GM23338 (cell line): ENCODE measurements around the gene CACHD1. TPM values are rescaled to one million over a fixed set of nuclear protein-coding genes. Genes with fewer than 3 reads are reported as not detected.

Experiments used
- ATAC-seq: fragments of 200-7000 bp; cut with Tn5 transposase; 3 replicates; pipeline ENCODE4 v1.9.1; 2020
- DNase-seq: peaks from one replicate; pipeline ENCODE4 v3.0.0-alpha.2; 2015; ENCODE audit warnings: low spot score
- H2AFZ ChIP-seq: fragments of 200-600 bp; sonication (generic); 2 replicates; pipeline ENCODE4 v1.8.0; 2016; ENCODE audit warnings: antibody characterized with exemption, mild to moderate bottlenecking, moderate library complexity
- H3F3A ChIP-seq: fragments of 200-600 bp; sonication (generic); replicated peaks from 2 replicates; pipeline ENCODE4 v1.8.0; 2017; ENCODE audit warnings: antibody characterized with exemption, mixed run types, low read depth
- H3K27ac ChIP-seq: fragments of 200-600 bp; sonication (generic); 2 replicates; pipeline ENCODE4 v1.6.1; 2016; ENCODE audit warnings: low read depth
- H3K27me3 ChIP-seq: fragments of 200-600 bp; sonication (generic); 2 replicates; pipeline ENCODE4 v1.8.0; 2016; ENCODE audit warnings: mild to moderate bottlenecking, mixed run types, moderate library complexity; ENCODE audit not compliant: insufficient read depth
- H3K36me3 ChIP-seq: fragments of 200-600 bp; sonication (generic); 2 replicates; pipeline ENCODE4 v1.8.0; 2016; ENCODE audit warnings: mild to moderate bottlenecking; ENCODE audit not compliant: insufficient read depth
- H3K4me1 ChIP-seq: fragments of 200-600 bp; sonication (generic); 2 replicates; pipeline ENCODE4 v1.8.0; 2016; ENCODE audit warnings: mild to moderate bottlenecking, moderate library complexity; ENCODE audit not compliant: insufficient read depth
- H3K4me2 ChIP-seq: fragments of 200-600 bp; sonication (generic); 2 replicates; pipeline ENCODE4 v1.7.1; 2017; ENCODE audit warnings: mixed run types
- H3K4me3 ChIP-seq: fragments of 200-600 bp; sonication (generic); 2 replicates; pipeline ENCODE4 v1.6.1; 2016; ENCODE audit warnings: mixed run types
- H3K79me2 ChIP-seq: fragments of 200-600 bp; sonication (generic); replicated peaks from 2 replicates; pipeline ENCODE4 v1.8.0; 2017; ENCODE audit warnings: mild to moderate bottlenecking; ENCODE audit not compliant: insufficient read depth
- H3K9me2 ChIP-seq: fragments of 200-600 bp; sonication (generic); 2 replicates; pipeline ENCODE4 v1.8.0; 2017; ENCODE audit not compliant: insufficient read depth
- H4K20me1 ChIP-seq: fragments of 200-600 bp; sonication (generic); replicated peaks from 2 replicates; pipeline ENCODE4 v1.8.0; 2017; ENCODE audit warnings: mild to moderate bottlenecking; ENCODE audit not compliant: insufficient read depth
- H3K27ac Mint-ChIP-seq: 2 replicates; pipeline ENCODE4 v1.8.0; 2020; ENCODE audit warnings: inconsistent platforms, mild to moderate bottlenecking, moderate library complexity, mixed read lengths
- H3K27me3 Mint-ChIP-seq: 3 replicates; pipeline ENCODE4 v1.8.0; 2022; ENCODE audit warnings: low read depth, mild to moderate bottlenecking, moderate library complexity, mixed read lengths, inconsistent platforms; ENCODE audit not compliant: insufficient read depth, poor library complexity
- H3K36me3 Mint-ChIP-seq: 3 replicates; pipeline ENCODE4 v1.8.0; 2021; ENCODE audit warnings: low read depth, mild to moderate bottlenecking, inconsistent platforms, moderate library complexity, mixed read lengths
- H3K4me1 Mint-ChIP-seq: 3 replicates; pipeline ENCODE4 v1.8.0; 2020; ENCODE audit warnings: mild to moderate bottlenecking, inconsistent platforms, mixed read lengths
- H3K4me3 Mint-ChIP-seq: 3 replicates; pipeline ENCODE4 v1.8.0; 2021; ENCODE audit warnings: moderate library complexity, mild to moderate bottlenecking, inconsistent platforms, mixed read lengths
- H3K9me3 Mint-ChIP-seq: 3 replicates; pipeline ENCODE4 v1.8.0; 2020; ENCODE audit warnings: moderate library complexity, mild to moderate bottlenecking, inconsistent platforms, mixed read lengths
- CREB1 ChIP-seq: fragments of 250-450 bp; sonication (Bioruptor Pico); IDR thresholded peaks from 2 replicates; pipeline ENCODE4 v1.5.0; 2020; ENCODE audit warnings: low read depth, mild to moderate bottlenecking, moderate library complexity
- CTCF ChIP-seq, 2 experiments: fragments of 200-600 bp in 1 of 2; sonication (generic) in 1 of 2; conservative IDR thresholded peaks; 2 replicates each; pipeline versions ENCODE4 v1.5.1 to v1.6.1; 2016 to 2017; ENCODE audit warnings: antibody characterized with exemption in 2 of 2, low read depth in 2 of 2, mild to moderate bottlenecking in 2 of 2, moderate library complexity in 1 of 2
- ETS1 ChIP-seq: IDR thresholded peaks from 2 replicates; pipeline ENCODE4 v1.6.1; 2016; ENCODE audit warnings: antibody characterized with exemption
- EZH2 ChIP-seq: fragments of 200-600 bp; sonication (generic); IDR thresholded peaks from one replicate; pipeline ENCODE4 v1.8.0; 2017; ENCODE audit warnings: antibody characterized with exemption, mild to moderate bottlenecking, low read depth; ENCODE audit not compliant: unreplicated experiment
- EZH2phosphoT487 ChIP-seq: fragments of 200-600 bp; sonication (generic); IDR thresholded peaks from one replicate; pipeline ENCODE4 v1.8.1; 2018; ENCODE audit warnings: antibody characterized with exemption; ENCODE audit not compliant: unreplicated experiment
- JUNB ChIP-seq: IDR thresholded peaks from one replicate; pipeline ENCODE4 v1.6.1; 2016; ENCODE audit warnings: antibody characterized with exemption; ENCODE audit not compliant: unreplicated experiment
- NANOG ChIP-seq: IDR thresholded peaks from 2 replicates; pipeline ENCODE4 v1.6.1; 2016; ENCODE audit warnings: antibody characterized with exemption, borderline replicate concordance
- POLR2AphosphoS5 ChIP-seq: IDR thresholded peaks from 2 replicates; pipeline ENCODE4 v1.6.1; 2016; ENCODE audit warnings: antibody characterized with exemption, low read depth
- ZNF114 ChIP-seq: fragments of 250-450 bp; sonication (Bioruptor Pico); IDR thresholded peaks from 2 replicates; pipeline ENCODE4 v1.5.0; 2020; ENCODE audit warnings: mild to moderate bottlenecking, moderate library complexity
- ZNF331 ChIP-seq: fragments of 250-450 bp; sonication (Bioruptor Pico); IDR thresholded peaks from 2 replicates; pipeline ENCODE4 v1.5.0; 2020; ENCODE audit warnings: low read depth, mild to moderate bottlenecking, moderate library complexity
- ZNF462 ChIP-seq: fragments of 250-450 bp; sonication (Bioruptor Pico); IDR thresholded peaks from 2 replicates; pipeline ENCODE4 v1.5.0; 2020; ENCODE audit warnings: mild to moderate bottlenecking, moderate library complexity
- polyA plus RNA-seq: library from polyadenylated mRNA; unstranded; fragments of >200 nt; fragmentation: Nextera tagmentation; extraction: Ambion mirVana; gene quantifications from 2 replicates; pipeline ENCODE4 v1.2.1, GENCODE V29; 2016
- total RNA-seq: library from RNA; depleted of rRNA; stranded (reverse); fragments of >200 nt; shearing (Covaris generic); gene quantifications from 2 replicates; pipeline ENCODE4 v1.2.3, GENCODE V29; 2014

CACHD1 gene
- total and polyA plus RNA-seq, 2 experiments from 2014 or later, result 12.6 to 43.7 TPM

DNA sequence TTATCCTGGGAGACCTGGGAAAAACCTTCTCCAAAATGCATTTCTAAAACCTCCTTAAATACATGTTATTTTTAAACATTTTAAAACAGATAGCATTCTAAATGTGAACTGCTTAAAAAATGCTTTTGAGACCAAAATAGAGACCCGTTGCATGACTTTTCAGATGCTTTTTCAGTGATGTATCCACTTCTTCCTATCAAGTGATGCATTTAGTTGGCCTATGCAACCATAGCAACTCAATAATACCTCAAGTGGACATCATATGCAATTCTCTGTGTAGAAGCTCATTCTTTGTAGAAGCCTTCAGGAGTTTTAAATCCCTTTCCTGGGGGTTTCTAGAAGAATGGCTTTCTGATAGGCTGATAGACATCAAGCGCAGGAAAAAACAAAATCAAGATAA lies 180.5 kb downstream of the CACHD1 start:
- ATAC-seq (no peak), DNase-seq (no peak)
- TF ChIP-seq POLR2AphosphoS5 (no peak), CREB1 (CRISPR knock-in tag) (no peak), EZH2phosphoT487 (no peak), JUNB (no peak)
- Histone ChIP-seq H3K27me3 (no peaks in the 10 kb centered on the region), H3K9me2 (no peaks in the 10 kb centered on the region), H4K20me1 (0 out of 2 replicates have a peak, but pooled peaks cover 4% of the 10 kb centered on the region), H3K4me3 (no peak overlapping the region), H3K4me2 (no peak overlapping the region), H2AFZ (no peak overlapping the region), H3K36me3 (peaks cover 9% of the 10 kb centered on the region; the same call in 1 of the 2 replicates), H3F3A (no peaks in the 10 kb centered on the region), H3K27ac (no peak overlapping the region), H3K4me1 (peaks cover 9% of the 10 kb centered on the region), H3K79me2 (no peaks in the 10 kb centered on the region)
- Mint-ChIP-seq H3K27ac (no peak overlapping the region), H3K4me1 (peaks cover 8% of the 10 kb centered on the region), H3K4me3 (no peak overlapping the region), H3K27me3 (peaks cover 5% of the 10 kb centered on the region), H3K36me3 (peaks cover 61% of the 10 kb centered on the region), H3K9me3 (no peaks in the 10 kb centered on the region)

DNA sequence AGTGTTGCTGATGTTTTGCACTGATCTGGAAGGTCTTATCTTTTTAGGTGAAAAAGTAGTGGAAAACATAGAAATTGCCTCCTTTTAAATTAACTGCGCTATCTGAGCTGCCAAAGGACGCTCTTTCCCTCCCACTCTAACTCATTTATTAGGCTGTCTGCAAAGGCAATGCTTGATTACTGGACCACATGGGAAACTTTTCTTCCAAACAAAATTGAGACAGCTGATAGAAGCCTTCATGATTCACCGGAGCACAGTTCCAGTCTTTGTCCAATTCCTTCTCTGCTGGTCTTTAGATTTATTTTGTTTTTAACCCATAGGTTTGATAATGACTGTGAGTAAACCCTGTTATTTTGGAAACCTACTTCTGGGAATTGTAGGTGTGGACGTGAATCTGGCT lies 181.9 kb downstream of the CACHD1 start:
- H3K9me3 Mint-ChIP-seq, result no peaks in the 10 kb centered on the region
- no peak overlapping the region; the same call in 1 of the 2 replicates for H3K27ac Mint-ChIP-seq
- ATAC-seq, result no peak
- Histone ChIP-seq H4K20me1 (0 out of 2 replicates have a peak, but pooled peaks cover 4% of the 10 kb centered on the region), H2AFZ (no peak overlapping the region), H3K27ac (no peak overlapping the region), H3K4me2 (no peak overlapping the region), H3K27me3 (no peaks in the 10 kb centered on the region), H3K9me2 (no peaks in the 10 kb centered on the region), H3K79me2 (no peaks in the 10 kb centered on the region), H3K4me3 (no peak overlapping the region), H3F3A (no peaks in the 10 kb centered on the region), H3K36me3 (0 out of 2 replicates have a peak, but pooled peaks cover 9% of the 10 kb centered on the region), H3K4me1 (peaks cover 9% of the 10 kb centered on the region)
- no peak overlapping the region for H3K4me3 Mint-ChIP-seq
- H3K27me3 Mint-ChIP-seq, result no peaks in the 10 kb centered on the region
- no peak for DNase-seq
- H3K4me1 Mint-ChIP-seq, result peaks cover 8% of the 10 kb centered on the region
- H3K36me3 Mint-ChIP-seq, result peaks cover 56% of the 10 kb centered on the region
- TF ChIP-seq POLR2AphosphoS5, result no peak
- TF ChIP-seq CREB1 (CRISPR knock-in tag), result no peak
- no peak for TF ChIP-seq EZH2
- no peak for TF ChIP-seq ZNF331
- no peak for TF ChIP-seq NANOG
- TF ChIP-seq ETS1, result no peak
- no peak for TF ChIP-seq EZH2phosphoT487
- no peak for TF ChIP-seq ZNF114 (CRISPR knock-in tag)
- TF ChIP-seq ZNF462 (CRISPR knock-in tag), result no peak
- no peak for TF ChIP-seq CTCF (conservative IDR thresholded peaks at IDR 0.05; ENCODE audit: low read depth in 2 of 2)
